MM.1S (cell line): ENCODE data around the gene ERG.

Experiments
- CTCF ChIP-seq: fragments of 300-600 bp; sonication (generic); IDR thresholded peaks from 2 replicates; pipeline ENCODE4 v1.5.1; 2016; ENCODE audit warnings: antibody characterized with exemption, low read length, mixed read lengths
- EZH2phosphoT487 ChIP-seq: fragments of 300-600 bp; sonication (generic); IDR thresholded peaks from 2 replicates; pipeline ENCODE4 v1.6.1; 2018; ENCODE audit warnings: antibody characterized with exemption, low read length

- TF ChIP-seq CTCF (no peak), EZH2phosphoT487 (no peak)
Observed at GRCh38 chr21:38455403-38455802, 42.9 kb downstream of the ERG start.
